Panc1 (cell line): ENCODE measurements around the gene OXCT2.
"Not testable (repeated sequence)": the region's sequence is repeated elsewhere in the genome, so short reads cannot be mapped to it uniquely, and the experiment has no call there.

ENCODE experiments used
- POLR2AphosphoS5 ChIP-seq: IDR thresholded peaks from 2 replicates; pipeline ENCODE4 v1.6.1; 2012; ENCODE audit warnings: mild to moderate bottlenecking, low read depth, low read length, moderate library complexity
- TF ChIP-seq, protein P1 (sequence below): fragments of 450-650 bp; IDR thresholded peaks from 2 replicates; pipeline ENCODE4 v1.5.1; 2017; ENCODE audit warnings: mild to moderate bottlenecking
- TF ChIP-seq, protein P2 (sequence below), 2 experiments: IDR thresholded peaks; 2 replicates each; pipeline ENCODE4 v1.6.1; 2011 to 2012; ENCODE audit warnings: low read depth in 2 of 2, control low read depth in 1 of 2, low read length in 1 of 2, mild to moderate bottlenecking in 1 of 2, moderate library complexity in 1 of 2; ENCODE audit not compliant: insufficient read depth in 1 of 2

- TF ChIP-seq, protein P1, sequence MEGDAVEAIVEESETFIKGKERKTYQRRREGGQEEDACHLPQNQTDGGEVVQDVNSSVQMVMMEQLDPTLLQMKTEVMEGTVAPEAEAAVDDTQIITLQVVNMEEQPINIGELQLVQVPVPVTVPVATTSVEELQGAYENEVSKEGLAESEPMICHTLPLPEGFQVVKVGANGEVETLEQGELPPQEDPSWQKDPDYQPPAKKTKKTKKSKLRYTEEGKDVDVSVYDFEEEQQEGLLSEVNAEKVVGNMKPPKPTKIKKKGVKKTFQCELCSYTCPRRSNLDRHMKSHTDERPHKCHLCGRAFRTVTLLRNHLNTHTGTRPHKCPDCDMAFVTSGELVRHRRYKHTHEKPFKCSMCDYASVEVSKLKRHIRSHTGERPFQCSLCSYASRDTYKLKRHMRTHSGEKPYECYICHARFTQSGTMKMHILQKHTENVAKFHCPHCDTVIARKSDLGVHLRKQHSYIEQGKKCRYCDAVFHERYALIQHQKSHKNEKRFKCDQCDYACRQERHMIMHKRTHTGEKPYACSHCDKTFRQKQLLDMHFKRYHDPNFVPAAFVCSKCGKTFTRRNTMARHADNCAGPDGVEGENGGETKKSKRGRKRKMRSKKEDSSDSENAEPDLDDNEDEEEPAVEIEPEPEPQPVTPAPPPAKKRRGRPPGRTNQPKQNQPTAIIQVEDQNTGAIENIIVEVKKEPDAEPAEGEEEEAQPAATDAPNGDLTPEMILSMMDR = not testable (repeated sequence)
- TF ChIP-seq POLR2AphosphoS5 = not testable (repeated sequence)
- TF ChIP-seq, protein P2, sequence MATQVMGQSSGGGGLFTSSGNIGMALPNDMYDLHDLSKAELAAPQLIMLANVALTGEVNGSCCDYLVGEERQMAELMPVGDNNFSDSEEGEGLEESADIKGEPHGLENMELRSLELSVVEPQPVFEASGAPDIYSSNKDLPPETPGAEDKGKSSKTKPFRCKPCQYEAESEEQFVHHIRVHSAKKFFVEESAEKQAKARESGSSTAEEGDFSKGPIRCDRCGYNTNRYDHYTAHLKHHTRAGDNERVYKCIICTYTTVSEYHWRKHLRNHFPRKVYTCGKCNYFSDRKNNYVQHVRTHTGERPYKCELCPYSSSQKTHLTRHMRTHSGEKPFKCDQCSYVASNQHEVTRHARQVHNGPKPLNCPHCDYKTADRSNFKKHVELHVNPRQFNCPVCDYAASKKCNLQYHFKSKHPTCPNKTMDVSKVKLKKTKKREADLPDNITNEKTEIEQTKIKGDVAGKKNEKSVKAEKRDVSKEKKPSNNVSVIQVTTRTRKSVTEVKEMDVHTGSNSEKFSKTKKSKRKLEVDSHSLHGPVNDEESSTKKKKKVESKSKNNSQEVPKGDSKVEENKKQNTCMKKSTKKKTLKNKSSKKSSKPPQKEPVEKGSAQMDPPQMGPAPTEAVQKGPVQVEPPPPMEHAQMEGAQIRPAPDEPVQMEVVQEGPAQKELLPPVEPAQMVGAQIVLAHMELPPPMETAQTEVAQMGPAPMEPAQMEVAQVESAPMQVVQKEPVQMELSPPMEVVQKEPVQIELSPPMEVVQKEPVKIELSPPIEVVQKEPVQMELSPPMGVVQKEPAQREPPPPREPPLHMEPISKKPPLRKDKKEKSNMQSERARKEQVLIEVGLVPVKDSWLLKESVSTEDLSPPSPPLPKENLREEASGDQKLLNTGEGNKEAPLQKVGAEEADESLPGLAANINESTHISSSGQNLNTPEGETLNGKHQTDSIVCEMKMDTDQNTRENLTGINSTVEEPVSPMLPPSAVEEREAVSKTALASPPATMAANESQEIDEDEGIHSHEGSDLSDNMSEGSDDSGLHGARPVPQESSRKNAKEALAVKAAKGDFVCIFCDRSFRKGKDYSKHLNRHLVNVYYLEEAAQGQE (IDR thresholded peaks at IDR 0.05; ENCODE audit: insufficient read depth in 1 of 2, low read depth in 2 of 2, low read length in 1 of 2) = not testable (repeated sequence)
Measured at GRCh38 chr1:39764512-39764911, 6.6 kb downstream of the OXCT2 start.
